CD14-positive monocyte (primary cell): ENCODE results near the gene CSAG1. TPM values are rescaled to one million over a fixed set of nuclear protein-coding genes. Genes with fewer than 3 reads are reported as not detected.
"Not testable (repeated sequence)": the region's sequence is repeated elsewhere in the genome, so short reads cannot be mapped to it uniquely, and the experiment has no call there.

ENCODE experiments used
- DNase-seq, 3 donors: peaks; one replicate each; pipeline ENCODE4 v3.0.0-alpha.2; 2011 to 2022
- H2AFZ ChIP-seq: 2 replicates; pipeline ENCODE4 v1.6.0; 2012; ENCODE audit warnings: mild to moderate bottlenecking, low read depth, low read length, inconsistent platforms; ENCODE audit not compliant: insufficient read depth, poor library complexity, severe bottlenecking
- H3K27ac ChIP-seq, 2 donors: 1 replicate in 1 of 2; 2 replicates in 1 of 2; pipeline ENCODE4 v1.5.1; 2012 to 2013; ENCODE audit warnings: low read length in 2 of 2, control low read depth in 1 of 2, inconsistent platforms in 1 of 2, low read depth in 1 of 2, mild to moderate bottlenecking in 1 of 2
- H3K27me3 ChIP-seq, 2 donors: one replicate each; pipeline versions ENCODE4 v1.6.0 to v1.6.1; 2011 to 2013; ENCODE audit warnings: low read length in 2 of 2; ENCODE audit not compliant: control insufficient read depth in 2 of 2, insufficient read depth in 2 of 2
- H3K36me3 ChIP-seq, 2 donors: replicated peaks in 1 of 2; 1 replicate in 1 of 2; 2 replicates in 1 of 2; pipeline versions ENCODE4 v1.5.1 to v1.6.1; 2012 to 2013; ENCODE audit warnings: low read length in 2 of 2, control low read depth in 1 of 2, inconsistent platforms in 1 of 2, mild to moderate bottlenecking in 1 of 2; ENCODE audit not compliant: insufficient read depth in 2 of 2, control insufficient read depth in 1 of 2
- H3K4me1 ChIP-seq, 2 donors: 1 replicate in 1 of 2; 2 replicates in 1 of 2; pipeline versions ENCODE4 v1.5.1 to v1.6.1; 2012 to 2013; ENCODE audit warnings: low read length in 2 of 2, control low read depth in 1 of 2, inconsistent platforms in 1 of 2, mild to moderate bottlenecking in 1 of 2, moderate library complexity in 1 of 2; ENCODE audit not compliant: insufficient read depth in 2 of 2, control insufficient read depth in 1 of 2
- H3K4me2 ChIP-seq: replicated peaks from 2 replicates; pipeline ENCODE3; 2012; ENCODE audit warnings: low read length, moderate library complexity, mild to moderate bottlenecking; ENCODE audit not compliant: poor library complexity, severe bottlenecking; ENCODE audit errors: extremely low read depth
- H3K4me3 ChIP-seq, 3 experiments: fragments of 200-600 bp in 1 of 3; sonication (generic) in 1 of 3; replicated peaks in 1 of 3; 1 replicate in 2 of 3; 2 replicates in 1 of 3; pipeline ENCODE4 v1.5.1; 2011 to 2013; ENCODE audit warnings: low read length in 3 of 3, mild to moderate bottlenecking in 3 of 3, control low read depth in 2 of 3, low read depth in 2 of 3, inconsistent platforms in 1 of 3, moderate library complexity in 1 of 3
- H3K79me2 ChIP-seq: 2 replicates; pipeline ENCODE4 v1.6.0; 2012; ENCODE audit warnings: mild to moderate bottlenecking, control low read depth, inconsistent platforms, low read length, moderate library complexity; ENCODE audit not compliant: insufficient read depth
- H3K9ac ChIP-seq: 2 replicates; pipeline ENCODE4 v1.6.0; 2017; ENCODE audit warnings: low read length, mild to moderate bottlenecking; ENCODE audit not compliant: insufficient read depth, poor library complexity, severe bottlenecking
- H3K9me3 ChIP-seq, 2 donors: replicated peaks in 1 of 2; 1 replicate in 1 of 2; 2 replicates in 1 of 2; pipeline versions ENCODE4 v1.5.1 to v1.6.1; 2012 to 2013; ENCODE audit warnings: low read length in 2 of 2, control low read depth in 1 of 2; ENCODE audit not compliant: control insufficient read depth in 1 of 2, insufficient read depth in 1 of 2
- H4K20me1 ChIP-seq: 2 replicates; pipeline ENCODE4 v1.6.0; 2012; ENCODE audit warnings: mild to moderate bottlenecking, low read length, control low read depth, moderate library complexity; ENCODE audit not compliant: insufficient read depth
- H3K27ac Mint-ChIP-seq, 7 donors: one replicate each; pipeline ENCODE4 v1.8.0; 2020; ENCODE audit warnings: mild to moderate bottlenecking in 7 of 7, mixed read lengths in 7 of 7, moderate library complexity in 6 of 7, inconsistent platforms in 2 of 7
- H3K27me3 Mint-ChIP-seq, 3 donors: one replicate each; pipeline ENCODE4 v1.8.0; 2021 to 2022; ENCODE audit warnings: low read depth in 3 of 3, mild to moderate bottlenecking in 3 of 3, mixed read lengths in 3 of 3, moderate library complexity in 3 of 3, inconsistent platforms in 1 of 3
- H3K36me3 Mint-ChIP-seq, 2 donors: one replicate each; pipeline ENCODE4 v1.8.0; 2020; ENCODE audit warnings: mixed read lengths in 2 of 2, inconsistent platforms in 1 of 2, mild to moderate bottlenecking in 1 of 2
- H3K4me1 Mint-ChIP-seq: one replicate; pipeline ENCODE4 v1.8.0; 2020; ENCODE audit warnings: mild to moderate bottlenecking, mixed read lengths
- H3K4me3 Mint-ChIP-seq, 2 donors: one replicate each; pipeline ENCODE4 v1.8.0; 2020; ENCODE audit warnings: mild to moderate bottlenecking in 2 of 2, mixed read lengths in 2 of 2, moderate library complexity in 1 of 2
- H3K9me3 Mint-ChIP-seq, 7 donors: one replicate each; pipeline ENCODE4 v1.8.0; 2020 to 2022; ENCODE audit warnings: mixed read lengths in 7 of 7, mild to moderate bottlenecking in 6 of 7, moderate library complexity in 6 of 7, inconsistent platforms in 2 of 7
- WGBS: methylation state at CpG from one replicate; pipeline ENCODE4 v1.1.5; 2013; ENCODE audit warnings: missing lambda C conversion rate; ENCODE audit not compliant: insufficient coverage; 5-methylcytosine and 5-hydroxymethylcytosine counted together
- intact Hi-C, 2 donors: fragments of 100-400 bp; cut with micrococcal nuclease; formaldehyde crosslinking; loops; one replicate each; pipeline versions ENCODE4 v1.15.0 to v1.15.1; 2023
- polyA plus RNA-seq, 3 donors: library from polyadenylated mRNA; depleted of rRNA in 1 of 3; unstranded in 2 of 3; stranded (reverse) in 1 of 3; fragments of 300-500 nt in 2 of 3; fragments of >200 nt in 1 of 3; fragmentation: Illumina TruSeq in 2 of 3; gene quantifications; 1 replicate in 2 of 3; 2 replicates in 1 of 3; pipeline ENCODE4 v1.2.3, GENCODE V29; 2012 to 2021

Gene CSAG1
- polyA plus RNA-seq, 3 donors: not detected

DNA sequence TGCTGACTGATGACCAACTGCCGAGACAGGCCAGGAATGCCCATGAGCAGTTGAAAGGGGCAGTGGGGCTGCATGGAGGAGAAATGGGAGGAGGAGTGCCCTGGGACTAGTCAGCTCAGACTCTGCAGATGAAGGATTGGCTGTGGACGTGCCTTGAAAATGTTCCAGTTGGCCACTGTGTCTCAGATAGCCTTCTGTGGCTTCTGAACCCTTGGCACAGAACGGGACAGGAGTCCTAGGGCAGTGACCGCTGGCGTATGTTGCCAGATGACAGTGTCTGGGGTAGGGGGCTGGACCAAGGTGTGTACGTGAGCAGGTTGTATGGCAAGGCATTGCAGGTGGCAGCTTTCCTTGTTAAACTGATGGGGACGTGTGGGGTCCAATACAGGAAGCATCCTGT, 27.0 kb downstream of the CSAG1 start:
- H4K20me1 ChIP-seq, intact Hi-C loops, H3K79me2 ChIP-seq, H3K27ac Mint-ChIP-seq, H3K4me1 Mint-ChIP-seq, H3K9me3 Mint-ChIP-seq, H3K36me3 ChIP-seq, H2AFZ ChIP-seq, H3K27ac ChIP-seq, H3K9me3 ChIP-seq, H3K27me3 ChIP-seq, H3K4me1 ChIP-seq, H3K4me2 ChIP-seq, H3K36me3 Mint-ChIP-seq, H3K27me3 Mint-ChIP-seq, H3K4me3 Mint-ChIP-seq, H3K9ac ChIP-seq, H3K4me3 ChIP-seq, DNase-seq: not testable (repeated sequence)
- WGBS: no CpG with 5 or more reads among the region's 7 CpGs

DNA sequence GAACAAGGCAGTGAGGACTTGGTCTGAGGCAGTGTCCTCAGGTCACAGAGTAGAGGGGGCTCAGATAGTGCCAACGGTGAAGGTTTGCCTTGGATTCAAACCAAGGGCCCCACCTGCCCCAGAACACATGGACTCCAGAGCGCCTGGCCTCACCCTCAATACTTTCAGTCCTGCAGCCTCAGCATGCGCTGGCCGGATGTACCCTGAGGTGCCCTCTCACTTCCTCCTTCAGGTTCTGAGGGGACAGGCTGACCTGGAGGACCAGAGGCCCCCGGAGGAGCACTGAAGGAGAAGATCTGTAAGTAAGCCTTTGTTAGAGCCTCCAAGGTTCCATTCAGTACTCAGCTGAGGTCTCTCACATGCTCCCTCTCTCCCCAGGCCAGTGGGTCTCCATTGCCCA, 33.1 kb downstream of the CSAG1 start:
- H3K4me1 Mint-ChIP-seq, H3K27ac ChIP-seq, H3K27me3 ChIP-seq, H3K79me2 ChIP-seq, H3K4me2 ChIP-seq, H3K36me3 Mint-ChIP-seq, H3K4me1 ChIP-seq, intact Hi-C loops, H3K4me3 ChIP-seq, H3K9me3 Mint-ChIP-seq, H3K9me3 ChIP-seq, H2AFZ ChIP-seq, H3K9ac ChIP-seq, DNase-seq, H3K27ac Mint-ChIP-seq, H3K36me3 ChIP-seq, H3K27me3 Mint-ChIP-seq, H4K20me1 ChIP-seq, H3K4me3 Mint-ChIP-seq: not testable (repeated sequence)
- no CpG with 5 or more reads among the region's 5 CpGs for WGBS

DNA sequence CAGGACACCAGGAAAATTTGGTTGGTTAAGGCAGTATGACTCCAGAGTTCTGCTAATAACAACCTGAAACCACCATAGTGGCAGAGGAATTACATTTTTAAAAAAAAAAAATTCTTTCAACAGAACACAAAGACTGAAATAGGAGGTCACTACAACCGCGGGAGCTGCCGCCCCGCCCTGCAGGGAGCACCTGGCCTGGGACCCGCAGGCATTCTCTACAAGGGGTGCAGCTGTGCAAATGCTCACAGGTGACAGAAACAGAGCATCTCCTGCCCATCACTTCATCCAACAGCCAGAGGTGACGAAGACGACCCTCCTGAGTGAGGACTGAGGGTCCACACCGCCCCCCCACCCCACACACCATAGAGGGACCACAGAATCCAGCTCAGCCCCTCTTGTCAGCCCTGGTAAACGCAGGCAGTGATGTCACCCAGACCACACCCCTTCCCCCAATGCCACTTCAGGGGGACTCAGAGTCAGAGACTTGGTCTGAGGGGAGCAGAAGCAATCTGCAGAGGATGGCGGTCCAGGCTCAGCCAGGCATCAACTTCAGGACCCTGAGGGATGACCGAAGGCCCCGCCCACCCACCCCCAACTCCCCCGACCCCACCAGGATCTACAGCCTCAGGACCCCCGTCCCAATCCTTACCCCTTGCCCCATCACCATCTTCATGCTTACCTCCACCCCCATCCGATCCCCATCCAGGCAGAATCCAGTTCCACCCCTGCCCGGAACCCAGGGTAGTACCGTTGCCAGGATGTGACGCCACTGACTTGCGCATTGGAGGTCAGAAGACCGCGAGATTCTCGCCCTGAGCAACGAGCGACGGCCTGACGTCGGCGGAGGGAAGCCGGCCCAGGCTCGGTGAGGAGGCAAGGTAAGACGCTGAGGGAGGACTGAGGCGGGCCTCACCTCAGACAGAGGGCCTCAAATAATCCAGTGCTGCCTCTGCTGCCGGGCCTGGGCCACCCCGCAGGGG, 35.3 kb downstream of the CSAG1 start, which contains the start of gene MAGEA3:
MAGEA3 (plus strand) TSS at position 843 of the 980 bp plus-strand sequence. CDS start 2,039 bp downstream, outside the sequence.
- H3K4me3 ChIP-seq, H2AFZ ChIP-seq, intact Hi-C loops, H4K20me1 ChIP-seq, H3K27me3 Mint-ChIP-seq, H3K4me2 ChIP-seq, H3K9me3 ChIP-seq, H3K9ac ChIP-seq, H3K36me3 Mint-ChIP-seq, H3K79me2 ChIP-seq, H3K4me3 Mint-ChIP-seq, H3K27ac Mint-ChIP-seq, H3K27me3 ChIP-seq, H3K36me3 ChIP-seq, H3K4me1 Mint-ChIP-seq, H3K9me3 Mint-ChIP-seq, DNase-seq, H3K27ac ChIP-seq, H3K4me1 ChIP-seq: not testable (repeated sequence)
- WGBS: no CpG with 5 or more reads among the region's 34 CpGs

DNA sequence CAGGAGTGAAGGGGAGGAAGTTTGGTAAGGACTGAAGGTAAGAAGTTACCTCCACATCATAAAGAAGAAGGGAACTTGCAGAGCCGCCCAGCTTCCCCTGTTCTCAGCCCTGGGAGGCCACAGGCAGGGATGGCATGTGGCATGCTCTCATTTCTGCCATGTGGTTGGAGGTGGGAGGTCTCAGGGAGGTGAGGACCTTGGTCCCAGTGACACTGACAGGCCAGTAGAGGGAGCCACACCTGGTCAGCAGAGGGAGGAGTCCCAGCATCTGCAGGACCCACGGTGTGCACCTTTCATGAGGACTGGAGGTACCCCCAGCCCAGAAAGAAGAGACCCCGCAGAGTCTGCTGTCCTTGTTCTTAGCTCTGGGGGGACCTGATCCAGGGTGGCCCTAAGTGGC, 52.5 kb downstream of the CSAG1 start:
- intact Hi-C loops, H3K4me1 ChIP-seq, H3K27me3 ChIP-seq, H3K9me3 ChIP-seq, DNase-seq, H3K4me3 Mint-ChIP-seq, H3K9me3 Mint-ChIP-seq, H3K36me3 ChIP-seq, H3K79me2 ChIP-seq, H3K4me3 ChIP-seq, H3K27ac ChIP-seq, H2AFZ ChIP-seq, H3K4me2 ChIP-seq, H4K20me1 ChIP-seq, H3K36me3 Mint-ChIP-seq, H3K4me1 Mint-ChIP-seq, H3K27me3 Mint-ChIP-seq, H3K9ac ChIP-seq, H3K27ac Mint-ChIP-seq: not testable (repeated sequence)
- no CpG with 5 or more reads among the region's 3 CpGs for WGBS
